Activated T-cell treated with anti-CD3 and anti-CD28 coated beads, Interleukin-2, amount 50 U/mL, for 4 hours (primary cell): ENCODE measurements around the gene BMPR1A. TPM values are rescaled to one million over a fixed set of nuclear protein-coding genes. Genes with fewer than 3 reads are reported as not detected.
A peak's percentile ranks its signal among the peaks of the same experiment; 100 is the strongest.

Source experiments
- ATAC-seq, 2 donors: fragments of 200-7000 bp; cut with Tn5 transposase; one replicate each; pipeline ENCODE4 v1.10.0; 2021
- DNase-seq: peaks from one replicate; pipeline ENCODE4 v3.0.0-alpha.2; 2020
- H3K27me3 Mint-ChIP-seq: one replicate; pipeline ENCODE4 v1.8.0; 2021; ENCODE audit warnings: low read depth, mixed read lengths
- H3K36me3 Mint-ChIP-seq: one replicate; pipeline ENCODE4 v1.8.0; 2022; ENCODE audit warnings: mixed read lengths; ENCODE audit not compliant: insufficient read depth
- H3K4me1 Mint-ChIP-seq: one replicate; pipeline ENCODE4 v1.8.0; 2021; ENCODE audit warnings: low read depth, mixed read lengths
- H3K4me3 Mint-ChIP-seq: one replicate; pipeline ENCODE4 v1.8.0; 2021; ENCODE audit warnings: mild to moderate bottlenecking, moderate library complexity, mixed read lengths
- H3K9me3 Mint-ChIP-seq: one replicate; pipeline ENCODE4 v1.8.0; 2021; ENCODE audit warnings: mixed read lengths
- total RNA-seq, 3 donors: library from RNA; stranded (reverse); gene quantifications; one replicate each; pipeline ENCODE4 v1.2.1, GENCODE V29; 2021

The BMPR1A gene
- total RNA-seq, 3 donors from 2014 or later = 6.0 to 8.5 (median 7.6) TPM

DNA sequence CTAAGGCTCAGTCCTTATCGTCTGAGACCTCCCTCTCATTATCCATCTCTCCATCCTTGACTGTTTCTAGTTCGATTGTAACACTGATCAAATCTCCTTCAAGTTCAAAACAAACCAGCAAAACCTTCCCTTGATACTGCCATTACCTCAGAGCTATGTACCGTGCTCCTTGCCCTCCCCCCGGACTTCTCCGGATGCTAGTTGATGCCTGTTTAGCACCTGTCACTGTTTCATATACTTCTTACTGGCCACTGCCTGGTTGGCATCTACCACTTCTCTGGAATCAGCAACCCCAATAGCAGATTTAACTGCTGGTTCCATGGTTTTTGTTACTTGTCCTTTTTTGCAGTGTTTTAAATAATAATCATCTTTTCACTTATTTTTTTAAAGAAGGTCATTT is 64.1 kb downstream of the BMPR1A start:
- DNase-seq (no peak), ATAC-seq (no peak)
- Mint-ChIP-seq H3K4me3 (no peak overlapping the region), H3K4me1 (peaks cover 2% of the 10 kb centered on the region), H3K36me3 (peaks cover 2% of the 10 kb centered on the region), H3K9me3 (no peaks in the 10 kb centered on the region), H3K27me3 (no peaks in the 10 kb centered on the region)

DNA sequence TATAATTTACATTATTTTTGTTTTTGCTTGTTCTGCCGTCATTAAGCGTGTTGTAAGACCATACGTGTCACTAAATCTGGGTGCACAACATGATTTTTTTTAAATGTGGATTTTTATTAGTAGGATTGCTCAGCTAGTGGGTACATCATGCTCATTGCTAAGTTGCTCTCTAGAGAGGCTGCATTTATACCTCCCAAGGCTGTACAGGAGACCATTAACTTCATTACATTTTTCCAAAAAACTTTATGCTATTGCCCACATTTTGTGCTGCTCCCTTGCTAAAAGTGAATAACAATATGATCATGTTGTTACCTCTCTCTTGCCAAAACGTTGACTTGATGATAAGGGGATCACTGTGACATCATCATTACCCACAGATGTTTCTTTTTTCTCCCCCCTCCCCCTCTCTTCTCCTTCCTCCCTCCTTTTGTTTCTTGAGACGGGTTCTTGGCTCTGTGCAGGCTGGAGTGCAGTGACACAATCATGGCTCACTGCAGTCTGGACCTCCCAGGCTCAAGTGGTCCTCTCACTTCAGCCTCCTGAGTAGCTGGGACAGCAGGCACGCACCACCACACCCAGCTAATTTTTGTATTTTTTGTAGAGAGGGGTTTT is 65.1 kb downstream of the BMPR1A start:
- ATAC-seq = no peak
- peaks cover 2% of the 10 kb centered on the region for H3K4me1 Mint-ChIP-seq
- no peak overlapping the region for H3K4me3 Mint-ChIP-seq
- no peaks in the 10 kb centered on the region for H3K27me3 Mint-ChIP-seq
- no peak for DNase-seq
- no peaks in the 10 kb centered on the region for H3K9me3 Mint-ChIP-seq
- peaks cover 2% of the 10 kb centered on the region for H3K36me3 Mint-ChIP-seq

DNA sequence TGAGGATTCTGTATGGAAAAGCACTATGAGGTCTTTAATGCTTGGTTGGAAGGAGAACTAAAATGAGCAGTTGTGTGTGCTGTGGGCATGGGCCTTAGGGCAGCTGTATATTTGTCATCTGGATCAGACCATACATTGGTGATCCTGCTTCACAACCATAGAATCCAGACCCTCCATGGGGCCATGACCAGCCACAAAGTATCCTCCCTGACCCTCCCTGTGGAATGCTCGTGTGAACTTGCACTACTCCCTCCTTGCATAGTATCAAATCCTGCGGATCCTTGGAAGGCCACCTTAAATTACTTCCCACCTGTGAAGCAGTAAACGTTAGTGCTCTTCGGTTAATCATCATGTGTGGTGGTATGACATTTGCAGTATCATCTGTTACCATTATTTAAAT is 67.1 kb downstream of the BMPR1A start:
- Mint-ChIP-seq H3K9me3 (no peaks in the 10 kb centered on the region), H3K36me3 (no peaks in the 10 kb centered on the region), H3K4me3 (no peak overlapping the region), H3K4me1 (peaks cover 2% of the 10 kb centered on the region), H3K27me3 (no peaks in the 10 kb centered on the region)
- DNase-seq (no peak), ATAC-seq (no peak)

DNA sequence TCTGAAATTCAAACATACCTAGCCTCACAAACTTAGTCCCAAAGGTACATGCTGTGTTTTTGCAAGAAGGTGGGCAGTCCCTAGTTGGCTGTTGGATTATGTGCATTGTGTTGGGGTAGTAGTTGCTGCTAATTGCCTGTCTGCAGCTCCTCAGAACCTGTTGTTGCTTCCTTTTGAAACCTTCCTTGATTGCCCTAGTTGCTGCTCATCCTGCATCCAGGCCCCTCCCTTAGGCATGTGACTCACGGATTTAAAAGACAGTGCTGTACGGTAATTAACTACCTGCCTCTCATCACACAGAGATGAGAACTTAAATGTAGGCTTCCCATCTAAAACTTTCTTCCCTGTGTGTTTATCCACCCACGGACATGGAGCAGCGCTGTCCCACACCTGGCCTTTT is 67.7 kb downstream of the BMPR1A start:
- Mint-ChIP-seq H3K4me3 (no peak overlapping the region), H3K27me3 (no peaks in the 10 kb centered on the region), H3K4me1 (peaks cover 2% of the 10 kb centered on the region), H3K9me3 (no peaks in the 10 kb centered on the region), H3K36me3 (no peaks in the 10 kb centered on the region)
- ATAC-seq (no peak), DNase-seq (no peak)

DNA sequence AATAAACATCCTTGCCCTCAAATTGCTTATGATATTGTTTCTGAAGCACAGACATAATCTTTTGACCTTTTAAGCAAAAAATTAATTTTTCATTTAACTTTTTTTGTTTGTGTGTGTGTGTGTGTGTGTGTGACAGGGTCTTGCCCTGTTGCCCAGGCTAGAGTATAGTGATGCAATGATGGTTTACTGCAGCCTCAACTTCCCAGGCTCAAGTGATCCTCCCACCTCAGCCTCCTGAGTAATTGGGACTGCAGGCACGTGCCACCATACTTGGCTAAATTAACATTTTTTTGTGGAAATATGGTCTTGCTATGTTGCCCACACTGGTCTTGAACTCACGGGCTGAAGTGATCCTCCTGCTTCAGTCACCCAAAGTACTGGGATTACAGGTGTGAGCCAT is 68.9 kb downstream of the BMPR1A start:
- ATAC-seq (no peak), DNase-seq (no peak)
- Mint-ChIP-seq H3K27me3 (no peaks in the 10 kb centered on the region), H3K4me1 (peaks cover 2% of the 10 kb centered on the region), H3K36me3 (no peaks in the 10 kb centered on the region), H3K4me3 (no peak overlapping the region), H3K9me3 (no peaks in the 10 kb centered on the region)

DNA sequence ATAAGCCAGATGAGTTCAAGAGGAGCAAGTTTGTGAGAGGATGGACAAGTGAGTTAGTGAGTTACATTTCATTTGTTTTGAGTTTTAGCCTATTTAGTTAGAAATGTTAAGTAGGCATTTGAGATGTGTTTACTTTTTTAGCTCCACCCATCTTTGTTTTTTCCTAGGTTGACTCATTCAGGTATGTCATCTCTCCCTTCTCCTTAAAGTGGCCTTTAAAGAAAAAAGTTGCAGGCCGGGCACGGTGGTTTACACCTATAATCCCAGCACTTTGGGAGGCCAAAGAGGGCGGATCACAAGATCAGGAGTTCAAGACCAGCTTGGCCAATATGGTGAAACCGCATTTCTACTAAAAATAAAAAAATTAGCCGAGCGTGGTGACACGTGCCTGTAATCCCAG is 71.2 kb downstream of the BMPR1A start:
- no peak overlapping the region for H3K4me3 Mint-ChIP-seq
- ATAC-seq (no peak), DNase-seq (no peak)
- H3K9me3 Mint-ChIP-seq = no peaks in the 10 kb centered on the region
- no peaks in the 10 kb centered on the region for H3K36me3 Mint-ChIP-seq
- H3K4me1 Mint-ChIP-seq = peaks cover 2% of the 10 kb centered on the region
- no peaks in the 10 kb centered on the region for H3K27me3 Mint-ChIP-seq

- Mint-ChIP-seq H3K36me3 (no peaks in the 10 kb centered on the region), H3K4me1 (peaks cover under 1% of the 10 kb centered on the region), H3K4me3 (no peak overlapping the region), H3K9me3 (no peaks in the 10 kb centered on the region), H3K27me3 (no peaks in the 10 kb centered on the region)
- DNase-seq (no peak), ATAC-seq (no peak)
Measured at GRCh38 chr10:86828145-86828544, 71.7 kb downstream of the BMPR1A start.

- no peak overlapping the region for H3K4me3 Mint-ChIP-seq
Measured at GRCh38 chr10:86829472-86829871, 73.1 kb downstream of the BMPR1A start.

DNA sequence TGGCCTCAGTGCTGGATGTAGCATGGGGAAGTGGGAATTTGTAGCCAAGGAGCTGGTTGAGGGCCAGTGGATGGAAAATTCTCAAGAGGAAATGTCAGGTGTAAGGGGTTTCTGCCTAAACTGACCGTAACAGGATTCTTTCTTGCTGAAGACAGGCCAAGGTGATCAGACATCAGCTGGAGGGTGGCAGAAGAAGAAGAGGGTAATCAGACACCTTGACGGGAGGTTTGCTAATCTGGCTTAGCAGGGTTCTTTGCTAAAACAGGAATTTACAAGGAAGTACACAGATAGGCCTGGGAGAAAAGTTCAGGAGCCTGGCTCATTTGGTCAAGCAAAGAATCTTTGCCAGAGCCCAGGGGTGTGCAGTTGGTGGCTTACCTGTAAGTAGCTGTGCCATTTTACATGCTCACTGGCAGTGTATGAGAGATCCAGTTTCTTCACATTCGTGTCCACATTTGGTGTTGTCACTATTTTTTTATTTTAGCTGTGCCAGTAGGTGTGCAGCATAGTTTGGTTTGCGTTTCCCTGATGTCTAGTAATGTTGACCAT is 73.7 kb downstream of the BMPR1A start:
- no peaks in the 10 kb centered on the region for H3K27me3 Mint-ChIP-seq
- peaks cover 3% of the 10 kb centered on the region for H3K4me1 Mint-ChIP-seq
- H3K4me3 Mint-ChIP-seq = no peak overlapping the region
- no peaks in the 10 kb centered on the region for H3K9me3 Mint-ChIP-seq
- no peak for DNase-seq
- ATAC-seq = no peak
- no peaks in the 10 kb centered on the region for H3K36me3 Mint-ChIP-seq

More at GRCh38 chr10:86829472-86829871, 73.1 kb downstream of the BMPR1A start:
- Mint-ChIP-seq H3K36me3 (no peaks in the 10 kb centered on the region), H3K9me3 (no peaks in the 10 kb centered on the region), H3K27me3 (no peaks in the 10 kb centered on the region), H3K4me1 (no peaks in the 10 kb centered on the region)
- ATAC-seq (no peak), DNase-seq (no peak)

- DNase-seq (no peak), ATAC-seq (no peak)
- Mint-ChIP-seq H3K4me1 (peaks cover 11% of the 10 kb centered on the region), H3K36me3 (no peaks in the 10 kb centered on the region), H3K27me3 (no peaks in the 10 kb centered on the region), H3K4me3 (no peak overlapping the region), H3K9me3 (no peaks in the 10 kb centered on the region)
Measured at GRCh38 chr10:86833969-86834368, 77.5 kb downstream of the BMPR1A start.

GRCh38 chr10:86836044-86836443 is 79.6 kb downstream of the BMPR1A start:
- Mint-ChIP-seq H3K36me3 (peaks cover 9% of the 10 kb centered on the region), H3K4me1 (peaks cover 11% of the 10 kb centered on the region), H3K4me3 (no peak overlapping the region), H3K9me3 (no peaks in the 10 kb centered on the region), H3K27me3 (no peaks in the 10 kb centered on the region)
- DNase-seq (no peak), ATAC-seq (peak in 1 of 2 donors; percentile 61)

GRCh38 chr10:86837663-86838062 is 81.2 kb downstream of the BMPR1A start:
- Mint-ChIP-seq H3K4me3 (no peak overlapping the region), H3K27me3 (no peaks in the 10 kb centered on the region), H3K4me1 (peaks cover 11% of the 10 kb centered on the region), H3K36me3 (peaks cover 20% of the 10 kb centered on the region), H3K9me3 (no peaks in the 10 kb centered on the region)
- ATAC-seq = no peak
- DNase-seq = no peak

- no peak for DNase-seq
- no peak for ATAC-seq
- Mint-ChIP-seq H3K27me3 (no peaks in the 10 kb centered on the region), H3K4me1 (peaks cover 8% of the 10 kb centered on the region), H3K4me3 (no peak overlapping the region), H3K36me3 (peaks cover 24% of the 10 kb centered on the region), H3K9me3 (no peaks in the 10 kb centered on the region)
Measured at GRCh38 chr10:86840498-86840897, 84.1 kb downstream of the BMPR1A start.

GRCh38 chr10:86846088-86846487 is 89.7 kb downstream of the BMPR1A start:
- H3K36me3 Mint-ChIP-seq = peaks cover 24% of the 10 kb centered on the region
- DNase-seq (no peak), ATAC-seq (no peak)
- H3K4me3 Mint-ChIP-seq = no peak overlapping the region
- no peaks in the 10 kb centered on the region for H3K9me3 Mint-ChIP-seq
- H3K27me3 Mint-ChIP-seq = no peaks in the 10 kb centered on the region
- no peaks in the 10 kb centered on the region for H3K4me1 Mint-ChIP-seq

GRCh38 chr10:86848747-86849146 is 92.3 kb downstream of the BMPR1A start:
- H3K9me3 Mint-ChIP-seq = peaks cover 4% of the 10 kb centered on the region
- no peak for ATAC-seq
- H3K4me3 Mint-ChIP-seq = no peak overlapping the region
- peaks cover 24% of the 10 kb centered on the region for H3K36me3 Mint-ChIP-seq
- no peaks in the 10 kb centered on the region for H3K4me1 Mint-ChIP-seq
- no peak for DNase-seq
- no peaks in the 10 kb centered on the region for H3K27me3 Mint-ChIP-seq
